Lower lobe of right lung (tissue), 2 donors: ENCODE measurements around the gene ODAD4. TPM values are rescaled to one million over a fixed set of nuclear protein-coding genes. Genes with fewer than 3 reads are reported as not detected.

ENCODE experiments used
- ATAC-seq, 2 donors: fragments of 200-7000 bp; cut with Tn5 transposase; one replicate each; pipeline ENCODE4 v1.9.1; 2020 to 2022; ENCODE audit warnings: mild to moderate bottlenecking in 2 of 2, moderate library complexity in 2 of 2
- DNase-seq: peaks from one replicate; pipeline ENCODE4 v3.0.0-alpha.2; 2020
- H3K27ac ChIP-seq: fragments of 200-600 bp; one replicate; pipeline ENCODE4 v1.8.0; 2022
- H3K27me3 ChIP-seq: fragments of 200-600 bp; one replicate; pipeline ENCODE4 v1.8.0; 2022; ENCODE audit warnings: low read depth
- H3K36me3 ChIP-seq: fragments of 200-600 bp; one replicate; pipeline ENCODE4 v1.8.0; 2022; ENCODE audit warnings: mild to moderate bottlenecking
- H3K4me1 ChIP-seq: fragments of 200-600 bp; one replicate; pipeline ENCODE4 v1.8.0; 2022
- H3K4me3 ChIP-seq: fragments of 200-600 bp; one replicate; pipeline ENCODE4 v1.8.0; 2022; ENCODE audit warnings: mild to moderate bottlenecking
- H3K9me3 ChIP-seq: fragments of 200-600 bp; one replicate; pipeline ENCODE4 v1.8.0; 2022
- intact Hi-C: fragments of 100-400 bp; cut with DNase I; formaldehyde crosslinking; loops from one replicate; pipeline ENCODE4 v1.11.0; 2022
- total RNA-seq: library from RNA; stranded (reverse); fragmentation: NEBNext Ultra II Directional; extraction: Animal tissue kit (Norgen Biotek cat#: 25700); gene quantifications from one replicate; pipeline ENCODE4 v1.2.1, GENCODE V29; 2021
- TF ChIP-seq, protein P1 (sequence below): fragments of 200-600 bp; IDR thresholded peaks from one replicate; pipeline ENCODE4 v1.8.0; 2022; ENCODE audit warnings: antibody characterized with exemption, mild to moderate bottlenecking
- donor health status: DM: no; HTN: yes; CAD: no; lungs with severe emphysema.

The ODAD4 gene
- total RNA-seq, 1 donor from 2014 or later: 5.4 TPM

DNA sequence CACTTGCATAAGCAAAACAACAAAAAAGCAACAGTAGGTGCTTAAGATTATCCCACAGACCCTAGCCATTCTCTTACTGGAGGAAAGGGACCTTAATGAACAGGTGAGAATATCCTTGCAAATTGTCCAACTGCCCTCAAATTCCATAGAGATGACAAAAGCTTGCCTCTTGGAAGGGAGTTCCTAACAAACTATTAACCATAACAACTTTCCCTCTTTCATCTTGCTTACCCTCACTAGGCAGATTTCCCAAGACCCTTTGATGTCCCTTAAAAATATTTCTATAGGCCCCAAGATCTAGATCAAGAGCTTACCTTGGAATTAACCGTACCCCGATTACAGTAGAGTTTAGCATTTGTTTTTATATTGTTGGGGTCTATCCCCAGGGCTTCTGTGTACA is 58.0 kb downstream of the ODAD4 start:
- Histone ChIP-seq H3K9me3 (no peaks in the 10 kb centered on the region), H3K4me1 (no peaks in the 10 kb centered on the region), H3K27me3 (no peaks in the 10 kb centered on the region), H3K4me3 (no peak overlapping the region), H3K27ac (no peak overlapping the region), H3K36me3 (peaks cover 100% of the 10 kb centered on the region)
- intact Hi-C loops: no loop called here
- ATAC-seq: no peak
- DNase-seq: no peak
- TF ChIP-seq, protein P1, sequence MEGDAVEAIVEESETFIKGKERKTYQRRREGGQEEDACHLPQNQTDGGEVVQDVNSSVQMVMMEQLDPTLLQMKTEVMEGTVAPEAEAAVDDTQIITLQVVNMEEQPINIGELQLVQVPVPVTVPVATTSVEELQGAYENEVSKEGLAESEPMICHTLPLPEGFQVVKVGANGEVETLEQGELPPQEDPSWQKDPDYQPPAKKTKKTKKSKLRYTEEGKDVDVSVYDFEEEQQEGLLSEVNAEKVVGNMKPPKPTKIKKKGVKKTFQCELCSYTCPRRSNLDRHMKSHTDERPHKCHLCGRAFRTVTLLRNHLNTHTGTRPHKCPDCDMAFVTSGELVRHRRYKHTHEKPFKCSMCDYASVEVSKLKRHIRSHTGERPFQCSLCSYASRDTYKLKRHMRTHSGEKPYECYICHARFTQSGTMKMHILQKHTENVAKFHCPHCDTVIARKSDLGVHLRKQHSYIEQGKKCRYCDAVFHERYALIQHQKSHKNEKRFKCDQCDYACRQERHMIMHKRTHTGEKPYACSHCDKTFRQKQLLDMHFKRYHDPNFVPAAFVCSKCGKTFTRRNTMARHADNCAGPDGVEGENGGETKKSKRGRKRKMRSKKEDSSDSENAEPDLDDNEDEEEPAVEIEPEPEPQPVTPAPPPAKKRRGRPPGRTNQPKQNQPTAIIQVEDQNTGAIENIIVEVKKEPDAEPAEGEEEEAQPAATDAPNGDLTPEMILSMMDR: no peak

- intact Hi-C loops: no loop called here
- Histone ChIP-seq H3K4me1 (no peaks in the 10 kb centered on the region), H3K27me3 (no peaks in the 10 kb centered on the region), H3K27ac (no peak overlapping the region), H3K9me3 (no peaks in the 10 kb centered on the region), H3K4me3 (no peak overlapping the region), H3K36me3 (peaks cover 100% of the 10 kb centered on the region)
- TF ChIP-seq, protein P1: no peak
- DNase-seq (no peak), ATAC-seq (no peak)
Measured at GRCh38 chr17:41989702-41990419, 59.4 kb downstream of the ODAD4 start.

DNA sequence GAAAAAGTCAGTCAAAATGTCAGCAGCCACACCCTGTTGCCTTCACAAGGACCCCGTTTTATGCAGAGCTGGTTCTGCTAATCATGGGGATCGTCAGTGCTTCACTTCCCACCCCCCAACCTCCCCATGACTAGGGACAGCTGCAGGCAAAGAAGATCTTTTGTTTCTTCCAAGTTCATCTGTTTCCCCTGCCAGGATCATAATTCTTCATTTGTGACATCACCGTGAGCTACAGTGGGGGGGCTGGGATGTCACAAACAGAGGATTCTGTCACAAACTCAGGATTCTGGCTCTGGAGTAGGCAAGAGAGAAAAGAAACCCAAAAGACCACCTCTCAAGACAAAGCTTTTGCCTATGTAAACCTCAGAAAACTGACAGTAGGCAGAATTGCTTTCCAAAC is 62.2 kb downstream of the ODAD4 start:
- Histone ChIP-seq H3K9me3 (no peaks in the 10 kb centered on the region), H3K27me3 (no peaks in the 10 kb centered on the region), H3K4me3 (no peak overlapping the region), H3K4me1 (no peaks in the 10 kb centered on the region), H3K36me3 (peaks cover 100% of the 10 kb centered on the region), H3K27ac (no peak overlapping the region)
- no peak for DNase-seq
- intact Hi-C loops: no loop called here
- no peak for ATAC-seq
- TF ChIP-seq, protein P1: no peak

GRCh38 chr17:41996855-41997164 is 66.4 kb downstream of the ODAD4 start:
- no peak overlapping the region for H3K4me3 ChIP-seq
- no peaks in the 10 kb centered on the region for H3K4me1 ChIP-seq
- intact Hi-C loops: no loop called here
- H3K9me3 ChIP-seq: no peaks in the 10 kb centered on the region
- no peak overlapping the region for H3K27ac ChIP-seq
- ATAC-seq: no peak
- no peaks in the 10 kb centered on the region for H3K27me3 ChIP-seq
- TF ChIP-seq, protein P1: no peak
- peaks cover 98% of the 10 kb centered on the region for H3K36me3 ChIP-seq
- no peak for DNase-seq

GRCh38 chr17:41998497-41998896 is 68.1 kb downstream of the ODAD4 start:
- Histone ChIP-seq H3K27ac (no peak overlapping the region), H3K9me3 (no peaks in the 10 kb centered on the region), H3K27me3 (no peaks in the 10 kb centered on the region), H3K4me3 (no peak overlapping the region), H3K4me1 (no peaks in the 10 kb centered on the region), H3K36me3 (peaks cover 98% of the 10 kb centered on the region)
- no peak for DNase-seq
- TF ChIP-seq, protein P1: no peak
- no peak for ATAC-seq
- intact Hi-C loops: no loop called here
